Erythroblast (primary cell): ENCODE results near the gene FNBP1.
"Not testable (repeated sequence)": the region's sequence is repeated elsewhere in the genome, so short reads cannot be mapped to it uniquely, and the experiment has no call there.

Experiments used
- GATA1 ChIP-seq: IDR thresholded peaks from 2 replicates; pipeline ENCODE4 v1.6.1; 2011; ENCODE audit warnings: low read depth, mild to moderate bottlenecking, control low read depth, low read length, moderate library complexity
- POLR2A ChIP-seq: IDR thresholded peaks from 2 replicates; pipeline ENCODE4 v1.6.1; 2011; ENCODE audit warnings: mild to moderate bottlenecking, low read length

DNA sequence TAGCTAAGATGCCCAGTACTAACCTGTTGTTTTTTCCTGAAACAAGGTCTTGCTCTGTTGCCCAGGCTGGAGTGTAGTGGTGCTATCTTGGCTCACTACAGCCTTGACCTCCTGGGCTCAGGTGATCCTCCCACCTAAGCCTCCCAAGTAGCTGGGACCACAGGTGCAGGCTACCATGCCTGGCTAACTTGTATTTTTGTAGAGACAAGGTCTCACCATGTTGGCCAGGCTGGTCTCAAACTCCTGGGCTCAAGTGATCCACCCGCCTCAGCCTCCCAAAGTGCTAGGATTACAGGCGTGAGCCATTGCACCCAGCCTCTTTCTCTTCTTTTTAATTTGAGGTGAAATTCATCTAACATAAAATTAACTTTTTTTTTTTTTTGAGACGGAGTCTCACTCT, 21.1 kb downstream of the FNBP1 start:
- not testable (repeated sequence) for TF ChIP-seq POLR2A, GATA1
